OCI-LY3 (cell line): ENCODE results near the gene HDAC4.

ENCODE experiments used
- CTCF ChIP-seq: fragments of 200-600, 300-600 bp; sonication (generic); IDR thresholded peaks from 2 replicates; pipeline ENCODE4 v1.5.1; 2014; ENCODE audit warnings: antibody characterized with exemption, low read length, low read depth
- EZH2phosphoT487 ChIP-seq: fragments of 200-600 bp; shearing (Covaris generic); IDR thresholded peaks from 2 replicates; pipeline ENCODE4 v1.6.1; 2018; ENCODE audit warnings: antibody characterized with exemption, mixed run types, low read depth

GRCh38 chr2:239290618-239291474 lies 110.0 kb downstream of the HDAC4 start:
- TF ChIP-seq CTCF = no peak
- TF ChIP-seq EZH2phosphoT487 = no peak
